ENCODE measurements around the gene LPCAT1.

Gene LPCAT1

GRCh38 chr5:1419476-1420210 lies 104.1 kb downstream of the LPCAT1 start:
- DNase-seq, result no peak

GRCh38 chr5:1418921-1419280 lies 104.9 kb downstream of the LPCAT1 start:
- DNase-seq, result no peak

GRCh38 chr5:1418238-1418920 lies 105.4 kb downstream of the LPCAT1 start:
- DNase-seq, result no peak

- no peak for DNase-seq
Observed at GRCh38 chr5:1417586-1418225, 106.1 kb downstream of the LPCAT1 start.

GRCh38 chr5:1416856-1417469 lies 106.8 kb downstream of the LPCAT1 start:
- no peak for DNase-seq

GRCh38 chr5:1415626-1416360 lies 108.0 kb downstream of the LPCAT1 start:
- DNase-seq, result no peak

- no peak for DNase-seq
Observed at GRCh38 chr5:1415059-1415425, 108.7 kb downstream of the LPCAT1 start.

GRCh38 chr5:1414311-1415058 lies 109.3 kb downstream of the LPCAT1 start:
- DNase-seq, result no peak

- no peak for DNase-seq
Observed at GRCh38 chr5:1413611-1414241, 110.0 kb downstream of the LPCAT1 start.

GRCh38 chr5:1413211-1413610 lies 110.5 kb downstream of the LPCAT1 start:
- no peak for DNase-seq

GRCh38 chr5:1412621-1413020 lies 111.1 kb downstream of the LPCAT1 start:
- DNase-seq, result no peak

GRCh38 chr5:1412163-1412562 lies 111.6 kb downstream of the LPCAT1 start:
- no peak for DNase-seq

Data from NCI-H446 (cell line).